ENCODE data around the gene HOXD4. TPM values are rescaled to one million over a fixed set of nuclear protein-coding genes. Genes with fewer than 3 reads are reported as not detected.
A peak's percentile ranks its signal among the peaks of the same experiment; 100 is the strongest.

HOXD4 gene
- total RNA-seq, 1 donor from 2014 or later, result 1.3 TPM

DNA sequence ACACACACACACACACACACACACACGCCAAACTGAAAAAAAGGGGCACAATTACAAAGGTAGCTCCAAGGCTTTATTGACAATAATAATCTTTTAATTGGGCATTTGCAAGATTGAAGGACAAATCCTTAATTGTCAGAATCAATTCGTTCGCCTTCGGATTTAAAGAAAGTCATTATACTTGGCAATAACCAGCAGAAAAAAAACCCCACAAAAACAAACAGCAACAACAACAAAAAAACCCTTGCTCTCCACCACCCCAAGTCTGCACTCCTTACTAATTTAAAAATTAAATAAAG lies 23.6 kb upstream of the HOXD4 start:
- DNase-seq (ENCODE audit: low read depth, low spot score), result no peak
- peaks cover 91% of the 10 kb centered on the region for H3K27me3 Mint-ChIP-seq (ENCODE audit: low read depth)
- no peaks in the 10 kb centered on the region for H3K9me3 Mint-ChIP-seq
- peak overlapping the region; percentile 28 for H3K4me3 Mint-ChIP-seq
- peaks cover 17% of the 10 kb centered on the region for H3K4me1 Mint-ChIP-seq
- TF ChIP-seq, protein P1, sequence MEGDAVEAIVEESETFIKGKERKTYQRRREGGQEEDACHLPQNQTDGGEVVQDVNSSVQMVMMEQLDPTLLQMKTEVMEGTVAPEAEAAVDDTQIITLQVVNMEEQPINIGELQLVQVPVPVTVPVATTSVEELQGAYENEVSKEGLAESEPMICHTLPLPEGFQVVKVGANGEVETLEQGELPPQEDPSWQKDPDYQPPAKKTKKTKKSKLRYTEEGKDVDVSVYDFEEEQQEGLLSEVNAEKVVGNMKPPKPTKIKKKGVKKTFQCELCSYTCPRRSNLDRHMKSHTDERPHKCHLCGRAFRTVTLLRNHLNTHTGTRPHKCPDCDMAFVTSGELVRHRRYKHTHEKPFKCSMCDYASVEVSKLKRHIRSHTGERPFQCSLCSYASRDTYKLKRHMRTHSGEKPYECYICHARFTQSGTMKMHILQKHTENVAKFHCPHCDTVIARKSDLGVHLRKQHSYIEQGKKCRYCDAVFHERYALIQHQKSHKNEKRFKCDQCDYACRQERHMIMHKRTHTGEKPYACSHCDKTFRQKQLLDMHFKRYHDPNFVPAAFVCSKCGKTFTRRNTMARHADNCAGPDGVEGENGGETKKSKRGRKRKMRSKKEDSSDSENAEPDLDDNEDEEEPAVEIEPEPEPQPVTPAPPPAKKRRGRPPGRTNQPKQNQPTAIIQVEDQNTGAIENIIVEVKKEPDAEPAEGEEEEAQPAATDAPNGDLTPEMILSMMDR (conservative IDR thresholded peaks at IDR 0.05), result no peak
- H3K36me3 Mint-ChIP-seq (ENCODE audit: low read depth), result no peaks in the 10 kb centered on the region
- H3K27ac Mint-ChIP-seq (ENCODE audit: unreplicated experiment), result no peak overlapping the region

DNA sequence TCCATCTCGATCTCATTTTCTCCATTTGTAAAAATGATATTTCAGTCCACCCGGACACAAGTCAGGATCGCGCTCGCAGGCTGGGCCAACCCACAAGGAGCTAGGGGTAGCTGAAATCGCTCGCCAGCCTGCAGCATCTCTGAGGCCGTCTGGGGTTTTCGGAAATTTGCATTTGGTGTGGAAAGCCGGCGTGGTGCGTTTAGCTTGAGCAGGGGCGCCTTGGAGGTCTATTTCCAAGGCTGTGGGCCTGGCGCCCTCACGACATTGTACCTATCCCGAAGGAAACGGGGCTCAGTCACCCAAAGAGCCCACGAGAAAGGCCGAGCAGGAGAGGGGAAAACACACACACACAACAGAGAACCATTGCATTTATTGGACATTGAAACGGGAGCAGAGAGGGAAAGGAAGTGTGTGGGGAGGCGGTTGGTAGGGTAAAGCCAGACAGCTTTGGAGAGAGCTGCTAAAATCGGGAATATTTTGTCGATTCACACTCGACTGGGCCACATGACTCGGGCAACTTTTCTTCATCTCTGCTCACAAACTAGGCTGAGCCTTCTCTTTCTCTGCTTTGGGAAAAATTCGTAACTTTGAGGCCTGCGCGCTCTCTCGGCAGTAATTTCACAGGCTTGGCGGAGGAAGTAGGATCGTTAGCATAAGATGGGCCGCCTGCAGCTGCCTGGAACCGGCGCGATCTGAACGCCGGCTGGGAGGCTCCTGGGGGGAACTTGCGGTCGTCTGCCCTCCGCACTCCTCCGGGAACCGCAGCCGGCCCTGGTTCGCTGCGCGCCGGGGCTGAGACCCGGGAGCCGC lies 23.0 kb upstream of the HOXD4 start:
- no peak overlapping the region for H3K27ac Mint-ChIP-seq (ENCODE audit: unreplicated experiment)
- no peaks in the 10 kb centered on the region for H3K9me3 Mint-ChIP-seq
- H3K4me3 Mint-ChIP-seq, result peak overlapping the region; percentile 81
- no peak for DNase-seq (ENCODE audit: low read depth, low spot score)
- H3K4me1 Mint-ChIP-seq, result peaks cover 17% of the 10 kb centered on the region
- no peaks in the 10 kb centered on the region for H3K36me3 Mint-ChIP-seq (ENCODE audit: low read depth)
- TF ChIP-seq, protein P1 (conservative IDR thresholded peaks at IDR 0.05), result no peak
- H3K27me3 Mint-ChIP-seq (ENCODE audit: low read depth), result peaks cover 94% of the 10 kb centered on the region

DNA sequence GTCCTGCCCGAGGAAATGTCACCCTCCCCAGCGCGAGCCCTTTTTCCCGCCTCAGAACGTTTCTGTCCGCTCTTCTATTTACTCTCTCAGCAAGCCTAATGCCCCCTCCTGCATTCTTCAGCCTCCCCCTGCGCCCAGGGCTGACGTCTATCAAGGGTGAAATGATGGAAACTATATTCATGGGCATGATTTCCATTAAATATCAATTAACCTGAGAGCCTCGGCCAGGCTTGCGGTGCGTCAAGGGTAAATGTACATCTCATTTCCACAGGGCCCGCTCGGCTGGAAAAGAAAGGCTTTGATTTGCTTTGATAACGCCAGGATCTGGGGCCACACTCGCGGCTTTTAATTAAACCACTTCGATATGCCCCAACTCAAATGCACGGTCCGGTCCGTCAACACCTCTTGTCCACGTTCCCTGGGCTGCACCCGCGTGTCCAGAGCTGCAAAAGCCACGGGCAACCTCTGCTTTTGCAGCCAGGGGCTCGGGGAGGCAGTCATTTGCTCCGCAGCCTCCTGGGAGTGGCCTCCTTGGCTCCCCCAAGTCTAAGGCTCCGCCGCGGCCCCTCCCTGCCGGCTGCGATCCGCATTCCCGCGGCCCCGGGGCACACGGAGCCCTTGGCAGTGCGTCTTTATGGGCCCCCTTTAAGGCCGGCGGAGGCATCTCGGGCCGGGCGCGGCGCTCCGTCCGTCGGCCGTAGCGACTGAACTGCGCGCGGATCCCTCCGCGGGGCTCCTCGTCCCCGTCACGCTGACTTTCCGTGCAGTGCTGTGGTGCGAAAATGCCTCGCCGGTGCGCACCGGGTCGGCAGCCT lies 22.2 kb upstream of the HOXD4 start, which contains the start of gene HOXD8:
Gene HOXD8, plus strand, starts transcription at position 724 of the 815 bp plus-strand sequence. CDS start 662 bp downstream, outside the sequence.
- TF ChIP-seq, protein P1 (conservative IDR thresholded peaks at IDR 0.05), result no peak
- Mint-ChIP-seq H3K27ac (ENCODE audit: unreplicated experiment) (no peak within 1 kb of the TSS), H3K9me3 (no peaks in the 10 kb centered on the region), H3K4me1 (peaks cover 17% of the 10 kb centered on the region), H3K4me3 (peak within 1 kb of the TSS; percentile 81), H3K27me3 (ENCODE audit: low read depth) (peaks cover 94% of the 10 kb centered on the region), H3K36me3 (ENCODE audit: low read depth) (no peaks in the 10 kb centered on the region)
- DNase-seq (ENCODE audit: low read depth, low spot score), result peak; percentile 48

DNA sequence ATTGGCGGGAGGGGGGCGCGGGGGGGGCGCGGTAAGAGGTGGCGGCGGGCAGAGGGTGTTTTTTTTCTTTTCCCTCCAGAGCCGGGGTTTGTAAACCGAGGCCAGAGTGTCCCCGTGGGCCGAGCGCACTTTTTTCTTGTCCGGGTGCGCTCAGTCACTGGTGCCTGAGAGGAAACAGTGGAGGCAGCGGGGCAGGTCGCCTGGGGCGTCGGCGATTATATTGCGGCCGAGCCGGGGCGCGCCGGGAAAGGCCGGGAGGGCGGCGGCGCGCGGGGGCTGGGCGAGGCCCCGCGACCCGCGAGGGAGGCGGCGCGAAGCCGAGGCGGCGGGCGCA lies 21.6 kb upstream of the HOXD4 start:
- peaks cover 94% of the 10 kb centered on the region for H3K27me3 Mint-ChIP-seq (ENCODE audit: low read depth)
- no peak overlapping the region for H3K27ac Mint-ChIP-seq (ENCODE audit: unreplicated experiment)
- H3K4me3 Mint-ChIP-seq, result no peak overlapping the region
- H3K9me3 Mint-ChIP-seq, result no peaks in the 10 kb centered on the region
- peaks cover 17% of the 10 kb centered on the region for H3K4me1 Mint-ChIP-seq
- TF ChIP-seq, protein P1 (conservative IDR thresholded peaks at IDR 0.05), result no peak
- no peak for DNase-seq (ENCODE audit: low read depth, low spot score)
- H3K36me3 Mint-ChIP-seq (ENCODE audit: low read depth), result no peaks in the 10 kb centered on the region

DNA sequence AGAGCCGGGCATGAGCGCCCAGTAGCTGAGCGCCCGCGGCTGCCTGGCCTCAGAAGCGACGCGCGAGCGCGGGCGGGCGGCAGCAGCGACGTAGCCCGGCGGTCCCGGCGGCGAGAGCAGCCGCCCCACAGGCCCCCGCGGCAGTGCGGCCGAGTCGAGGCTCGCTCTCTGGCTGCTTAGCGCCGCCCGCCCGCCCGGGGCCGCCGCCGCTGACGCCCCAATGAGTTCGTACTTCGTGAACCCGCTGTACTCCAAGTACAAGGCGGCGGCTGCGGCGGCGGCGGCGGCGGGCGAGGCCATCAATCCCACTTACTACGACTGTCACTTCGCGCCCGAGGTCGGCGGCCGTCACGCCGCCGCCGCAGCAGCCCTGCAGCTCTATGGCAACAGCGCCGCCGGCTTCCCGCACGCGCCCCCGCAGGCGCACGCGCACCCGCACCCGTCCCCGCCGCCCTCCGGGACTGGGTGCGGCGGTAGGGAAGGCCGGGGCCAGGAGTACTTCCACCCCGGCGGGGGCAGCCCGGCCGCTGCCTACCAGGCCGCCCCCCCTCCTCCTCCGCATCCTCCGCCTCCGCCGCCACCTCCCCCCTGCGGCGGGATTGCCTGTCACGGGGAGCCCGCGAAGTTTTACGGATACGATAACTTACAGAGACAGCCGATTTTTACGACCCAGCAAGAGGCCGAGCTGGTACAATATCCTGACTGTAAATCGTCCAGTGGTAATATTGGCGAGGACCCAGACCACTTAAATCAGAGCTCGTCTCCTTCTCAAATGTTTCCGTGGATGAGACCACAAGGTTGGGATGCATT lies 21.0 kb upstream of the HOXD4 start:
- Mint-ChIP-seq H3K4me3 (peak overlapping the region; percentile 82), H3K27ac (ENCODE audit: unreplicated experiment) (no peak overlapping the region), H3K4me1 (peaks cover 17% of the 10 kb centered on the region), H3K9me3 (no peaks in the 10 kb centered on the region), H3K27me3 (ENCODE audit: low read depth) (peaks cover 94% of the 10 kb centered on the region), H3K36me3 (ENCODE audit: low read depth) (no peaks in the 10 kb centered on the region)
- no peak for DNase-seq (ENCODE audit: low read depth, low spot score)
- TF ChIP-seq, protein P1 (conservative IDR thresholded peaks at IDR 0.05), result no peak

All from neural crest cell (in vitro differentiated cells).